NCI-H748 treated with DMSO at 0.1 percent for 48 hours (cell line): ENCODE results near the gene PRSS57.
"Not testable (repeated sequence)": the region's sequence is repeated elsewhere in the genome, so short reads cannot be mapped to it uniquely, and the experiment has no call there.

ENCODE experiments used
- DNase-seq: peaks from one replicate; lab custom pipeline; 2025; lab: John Stamatoyannopoulos, UW

Gene PRSS57

DNA sequence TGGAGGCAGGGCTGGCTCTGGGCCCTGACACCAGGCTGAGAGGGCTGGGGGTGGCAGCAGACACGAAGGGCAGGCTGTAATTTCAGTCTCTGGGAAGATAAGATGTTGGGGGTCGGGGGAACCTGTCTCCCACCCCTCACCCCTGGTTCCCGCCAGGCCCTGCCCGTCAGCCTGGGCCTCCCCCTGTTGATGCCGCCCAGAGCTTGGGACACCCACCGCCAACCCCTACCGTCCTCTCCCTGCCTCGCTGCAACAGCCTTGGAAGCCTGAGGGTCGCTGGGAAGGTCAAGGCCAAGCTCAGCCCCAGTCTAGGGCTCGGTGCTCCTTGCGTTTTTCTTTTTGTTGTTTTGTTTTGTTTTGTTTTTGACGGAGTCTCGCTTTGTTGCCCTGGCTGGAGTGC is 28.0 kb upstream of the PRSS57 start:
- DNase-seq, result no peak

DNA sequence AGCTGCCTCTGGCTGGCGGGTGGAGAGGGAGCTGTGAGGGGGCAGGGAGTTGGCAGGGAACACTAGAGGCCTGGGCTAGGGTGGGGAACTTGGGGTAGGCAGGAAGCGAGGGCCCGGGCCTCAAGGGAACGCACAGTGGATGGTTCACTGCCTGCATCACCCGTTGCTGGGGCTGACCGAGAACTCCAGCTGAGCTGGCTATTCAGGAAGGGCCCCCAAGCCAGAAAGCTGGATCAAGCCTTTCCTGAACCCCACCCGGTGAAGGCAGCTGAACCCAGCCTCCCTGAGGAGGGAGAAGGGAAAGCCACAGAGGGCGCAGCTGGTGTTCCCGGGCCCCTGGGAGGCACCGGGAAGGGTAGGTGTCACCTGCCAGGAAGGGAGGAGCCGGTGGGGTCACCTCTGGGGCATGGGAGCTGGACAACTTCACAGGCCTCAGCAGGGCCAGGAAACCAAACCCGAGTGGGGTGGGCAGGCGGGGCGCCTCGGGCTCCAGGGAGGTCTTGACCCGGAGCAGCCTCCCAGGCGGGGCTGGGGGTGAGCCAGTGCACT is 27.4 kb upstream of the PRSS57 start:
- DNase-seq, result no peak

DNA sequence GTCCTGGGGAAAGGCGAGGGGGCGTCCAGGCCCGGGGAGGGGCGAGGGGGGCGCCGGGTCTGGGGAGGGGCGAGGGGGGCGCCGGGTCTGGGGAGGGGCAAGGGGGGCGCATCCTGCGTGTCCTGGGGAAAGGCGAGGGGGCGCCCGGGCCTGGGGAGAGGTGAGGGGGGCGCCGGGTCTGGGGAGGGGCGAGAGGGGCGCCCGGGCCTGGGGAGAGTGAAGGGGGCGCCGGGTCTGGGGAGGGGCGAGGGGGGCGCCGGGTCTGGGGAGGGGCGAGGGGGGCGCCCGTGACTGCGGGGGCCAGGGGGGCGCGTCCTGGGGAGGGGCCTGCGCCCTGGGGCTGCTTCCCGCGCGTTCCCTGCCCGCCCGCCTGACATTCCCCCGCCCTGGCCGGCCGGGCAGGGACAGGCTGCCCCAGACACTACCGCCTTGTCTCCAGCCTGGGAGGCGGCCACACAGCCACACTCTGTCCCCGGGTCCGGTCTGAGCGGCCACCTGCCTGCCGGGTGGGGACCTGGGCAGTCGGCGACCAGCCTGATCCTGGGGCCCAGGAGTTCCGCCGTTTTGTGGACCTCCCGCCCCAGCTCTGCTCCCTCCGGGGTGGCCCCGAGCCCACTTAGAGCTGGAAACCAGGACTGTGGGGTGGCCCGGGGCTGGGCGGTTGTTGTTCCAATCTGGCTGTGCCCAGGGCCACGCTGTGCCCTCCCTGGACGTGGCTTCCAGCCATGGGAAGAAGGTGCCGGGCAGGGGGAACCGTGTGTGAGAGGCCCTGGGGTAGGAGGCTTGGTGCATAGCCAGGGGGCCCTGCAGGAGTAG is 25.3 kb upstream of the PRSS57 start:
- no peak for DNase-seq

DNA sequence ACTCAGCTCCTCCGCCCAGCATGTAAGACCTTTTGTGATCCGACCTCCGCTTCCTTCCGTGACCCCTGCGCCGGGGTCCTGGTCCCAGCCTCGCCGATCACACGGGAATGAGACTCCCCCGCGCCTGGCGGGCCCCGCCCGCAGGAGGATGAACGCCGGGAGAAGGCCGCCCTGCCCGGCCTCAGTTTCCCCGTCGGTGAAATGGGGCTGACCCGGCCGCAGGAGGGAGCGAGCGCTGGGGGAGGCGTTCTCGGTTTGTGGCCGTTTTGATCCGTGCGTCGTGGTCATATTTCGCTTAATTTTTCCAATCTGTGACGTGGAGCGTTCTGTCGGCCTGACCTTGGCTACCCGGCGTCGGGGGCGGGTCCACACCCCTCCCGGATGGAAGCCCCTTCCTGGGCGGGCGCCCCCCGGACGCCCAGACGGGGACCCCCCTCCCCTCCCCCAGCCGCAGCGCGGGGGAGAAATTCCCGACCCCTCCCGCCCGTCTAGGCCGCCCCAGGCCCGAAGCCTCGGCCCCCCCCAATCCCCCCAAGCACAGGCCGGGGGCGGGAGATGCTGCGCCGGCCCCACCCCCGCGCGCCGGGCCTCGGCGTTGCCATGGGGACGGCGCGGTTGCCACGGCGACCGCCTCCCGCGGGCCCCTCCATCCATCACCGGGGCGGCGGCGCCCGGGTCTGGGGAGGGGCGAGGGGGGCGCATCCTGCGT is 24.5 kb upstream of the PRSS57 start:
- DNase-seq, result peak; percentile 20

DNA sequence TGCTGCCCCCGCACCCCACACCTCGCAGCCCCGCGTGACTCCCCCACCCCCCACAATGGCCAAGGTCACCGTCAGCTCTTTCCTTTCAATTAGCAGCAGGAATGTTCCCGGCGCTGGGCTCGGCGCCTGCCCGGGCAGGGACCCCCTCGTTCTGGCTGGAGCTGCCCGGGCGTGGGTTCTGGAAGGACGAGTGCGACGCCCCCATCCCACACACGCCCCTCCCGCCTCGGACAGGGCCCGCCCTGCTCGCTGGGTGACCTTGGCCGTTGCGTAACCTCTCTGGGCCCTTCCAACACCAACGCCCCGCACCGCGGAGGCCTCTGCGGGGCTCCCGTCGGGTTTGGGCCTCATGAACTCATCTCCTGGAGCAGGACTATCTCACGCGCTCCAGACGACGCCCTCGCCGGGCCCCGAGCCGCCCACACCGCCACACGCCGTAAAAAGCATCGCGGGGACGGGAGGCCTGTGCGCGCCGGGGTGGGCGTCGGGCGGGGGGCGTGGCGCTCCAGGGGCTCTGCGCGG is 23.8 kb upstream of the PRSS57 start:
- no peak for DNase-seq

DNA sequence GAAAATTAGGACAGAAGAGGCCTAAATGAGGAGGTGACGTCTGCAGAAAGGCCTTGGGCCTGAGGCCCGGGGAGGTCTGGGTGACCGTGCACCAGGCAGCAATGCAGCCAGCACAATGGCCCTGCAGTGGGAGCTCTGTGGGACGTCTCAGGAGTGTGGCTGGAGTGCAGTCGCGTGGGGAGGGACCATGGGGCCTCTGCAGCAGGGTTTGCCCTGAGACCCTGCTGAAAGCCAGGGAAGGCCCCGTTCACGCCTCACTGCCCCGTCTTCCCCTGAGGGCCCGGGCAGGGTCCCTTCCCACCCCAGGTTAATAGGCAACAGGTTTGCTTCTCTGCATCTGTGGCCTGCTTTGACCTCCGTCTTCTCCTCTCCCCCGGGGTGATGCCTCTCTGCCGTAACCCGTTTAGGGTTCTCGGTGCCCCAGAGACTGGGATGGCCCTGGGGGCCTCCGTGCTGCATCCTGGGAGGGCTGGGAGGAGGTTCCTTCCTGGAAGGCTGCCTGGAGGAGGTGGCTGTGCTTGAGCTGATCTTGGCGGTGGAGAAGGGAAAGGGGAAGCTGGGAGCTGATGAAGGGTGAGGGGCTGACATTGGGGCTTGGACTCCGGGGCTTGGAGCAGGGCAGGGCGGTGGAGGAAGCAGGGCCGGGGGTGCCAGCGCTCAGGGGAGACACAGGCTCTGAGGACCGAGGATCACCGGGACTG is 23.1 kb upstream of the PRSS57 start:
- no peak for DNase-seq

DNA sequence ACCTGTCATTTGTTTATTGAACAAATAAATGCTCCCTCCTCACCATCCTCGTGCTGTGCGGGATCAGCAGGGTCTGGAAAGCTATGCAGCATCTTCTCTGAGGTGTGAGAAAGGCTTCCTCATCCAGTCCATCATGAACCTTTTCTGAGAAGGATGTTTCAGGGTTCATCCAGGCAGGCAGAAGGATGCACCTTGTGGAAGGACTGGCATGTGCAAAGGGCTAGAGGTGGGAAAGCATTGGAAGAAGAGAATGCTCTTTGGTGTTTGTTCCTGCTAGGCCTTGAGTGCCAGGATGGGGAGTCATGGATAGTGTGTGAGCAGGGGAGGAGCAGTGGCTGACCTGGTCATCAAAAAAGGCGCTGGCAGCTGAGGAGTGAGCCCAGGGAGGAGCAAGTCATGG is 20.1 kb upstream of the PRSS57 start:
- DNase-seq, result no peak

DNA sequence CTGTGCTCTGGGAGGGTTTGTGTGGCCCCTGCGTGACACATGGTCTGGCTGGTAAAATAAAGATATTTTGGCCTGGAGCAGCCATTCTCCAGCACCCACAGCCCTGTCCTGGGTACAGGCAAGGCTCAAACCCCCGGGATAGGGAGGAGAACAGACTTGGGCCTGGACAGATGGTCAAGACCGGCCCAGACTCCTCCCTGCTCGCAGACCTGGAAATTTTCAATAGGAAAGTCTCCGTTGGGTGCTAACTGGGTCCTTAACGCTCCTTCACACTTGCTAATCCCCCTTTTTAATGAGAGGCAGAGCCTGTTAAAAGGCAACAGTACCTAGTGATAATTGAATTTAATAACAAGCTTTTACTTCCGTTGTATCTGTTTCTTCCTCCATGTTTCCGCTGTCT is 16.0 kb upstream of the PRSS57 start:
- DNase-seq, result no peak

DNA sequence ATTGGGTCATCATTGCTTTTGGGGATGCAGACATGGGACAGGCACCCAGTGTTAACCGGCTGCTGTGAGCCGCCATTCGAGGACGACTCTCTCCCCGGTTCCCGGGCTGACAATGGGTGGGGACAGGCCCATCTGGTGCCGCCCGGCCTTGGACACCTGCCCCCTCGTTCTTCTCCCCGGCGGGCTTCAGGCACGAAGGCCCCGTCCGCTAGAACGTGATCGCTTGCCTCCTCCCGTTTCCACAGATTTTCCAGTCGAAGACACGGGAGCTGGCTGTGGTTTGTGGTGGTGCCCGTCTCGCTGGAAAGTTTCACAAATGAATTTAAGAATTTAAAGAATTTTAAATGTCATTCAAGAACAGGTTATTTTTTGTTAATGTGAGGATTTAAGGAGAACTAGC is 15.5 kb upstream of the PRSS57 start:
- no peak for DNase-seq

DNA sequence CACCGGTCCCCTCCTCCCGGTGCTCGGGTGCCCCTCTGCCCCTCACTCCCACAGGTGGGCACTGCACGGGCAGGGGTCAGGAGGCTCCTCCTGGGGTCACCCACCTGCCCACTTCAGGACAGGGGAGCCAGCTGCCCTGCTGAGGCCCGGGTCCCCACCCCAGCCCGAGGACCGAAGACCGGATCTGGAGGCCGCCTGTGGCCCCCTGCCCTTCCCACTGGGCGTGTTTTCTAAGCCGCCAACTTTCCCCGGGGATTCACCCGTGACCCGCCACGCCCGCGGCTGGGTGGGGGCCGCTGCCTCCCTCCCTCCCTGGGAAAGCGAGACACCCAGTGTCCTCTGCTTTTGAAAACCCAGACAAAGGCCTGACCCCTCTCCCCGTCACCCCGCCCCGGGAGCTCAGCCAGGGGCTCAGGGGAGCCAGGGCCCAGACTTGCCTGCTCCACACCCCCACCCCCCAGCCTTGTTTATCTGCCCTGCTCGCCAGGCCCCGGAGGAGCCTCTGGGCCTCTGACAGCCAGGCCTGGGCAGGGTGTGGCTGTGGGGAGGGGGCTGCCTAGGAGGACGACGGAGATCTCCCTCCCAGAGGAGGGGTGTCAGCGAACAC is 14.8 kb upstream of the PRSS57 start:
- DNase-seq, result no peak

DNA sequence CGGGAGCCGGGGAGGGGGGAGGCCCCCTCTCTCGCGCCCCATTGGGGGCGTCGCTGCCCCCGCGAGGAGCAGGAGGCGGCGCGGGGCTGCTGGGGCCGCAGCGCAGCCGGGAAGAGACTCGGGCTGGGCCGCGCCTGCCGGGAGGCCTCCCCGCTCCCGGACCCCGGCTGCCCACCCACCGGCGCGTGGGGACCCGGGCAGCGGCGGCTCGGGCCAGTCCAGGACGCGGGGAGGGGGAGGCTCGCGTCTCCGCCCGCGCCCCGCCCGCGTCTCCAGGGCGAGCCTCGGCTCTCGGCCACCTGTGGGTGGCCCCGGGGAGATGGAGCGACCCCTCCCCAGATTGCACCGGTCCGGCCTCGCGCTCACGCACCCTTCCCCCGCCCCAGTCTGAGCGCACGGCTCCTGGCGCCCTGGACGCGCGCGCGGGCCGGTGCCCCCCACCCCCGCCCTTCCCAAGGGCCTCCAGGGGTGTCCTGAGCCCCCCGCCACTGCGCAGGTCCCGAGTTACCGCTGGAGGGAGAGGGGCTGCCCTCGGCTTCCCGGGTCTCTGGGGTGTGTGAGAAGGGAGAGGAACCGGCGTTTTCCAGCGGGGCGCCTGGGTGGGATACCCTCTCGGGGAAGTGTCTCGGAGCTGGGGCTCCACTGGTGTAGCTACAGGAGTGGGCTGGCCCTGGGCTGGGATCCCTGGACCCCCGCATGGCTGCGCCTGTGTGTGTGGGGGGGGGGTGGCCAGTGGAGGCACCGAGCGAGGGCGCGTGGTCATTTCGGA is 14.1 kb upstream of the PRSS57 start:
- no peak for DNase-seq

DNA sequence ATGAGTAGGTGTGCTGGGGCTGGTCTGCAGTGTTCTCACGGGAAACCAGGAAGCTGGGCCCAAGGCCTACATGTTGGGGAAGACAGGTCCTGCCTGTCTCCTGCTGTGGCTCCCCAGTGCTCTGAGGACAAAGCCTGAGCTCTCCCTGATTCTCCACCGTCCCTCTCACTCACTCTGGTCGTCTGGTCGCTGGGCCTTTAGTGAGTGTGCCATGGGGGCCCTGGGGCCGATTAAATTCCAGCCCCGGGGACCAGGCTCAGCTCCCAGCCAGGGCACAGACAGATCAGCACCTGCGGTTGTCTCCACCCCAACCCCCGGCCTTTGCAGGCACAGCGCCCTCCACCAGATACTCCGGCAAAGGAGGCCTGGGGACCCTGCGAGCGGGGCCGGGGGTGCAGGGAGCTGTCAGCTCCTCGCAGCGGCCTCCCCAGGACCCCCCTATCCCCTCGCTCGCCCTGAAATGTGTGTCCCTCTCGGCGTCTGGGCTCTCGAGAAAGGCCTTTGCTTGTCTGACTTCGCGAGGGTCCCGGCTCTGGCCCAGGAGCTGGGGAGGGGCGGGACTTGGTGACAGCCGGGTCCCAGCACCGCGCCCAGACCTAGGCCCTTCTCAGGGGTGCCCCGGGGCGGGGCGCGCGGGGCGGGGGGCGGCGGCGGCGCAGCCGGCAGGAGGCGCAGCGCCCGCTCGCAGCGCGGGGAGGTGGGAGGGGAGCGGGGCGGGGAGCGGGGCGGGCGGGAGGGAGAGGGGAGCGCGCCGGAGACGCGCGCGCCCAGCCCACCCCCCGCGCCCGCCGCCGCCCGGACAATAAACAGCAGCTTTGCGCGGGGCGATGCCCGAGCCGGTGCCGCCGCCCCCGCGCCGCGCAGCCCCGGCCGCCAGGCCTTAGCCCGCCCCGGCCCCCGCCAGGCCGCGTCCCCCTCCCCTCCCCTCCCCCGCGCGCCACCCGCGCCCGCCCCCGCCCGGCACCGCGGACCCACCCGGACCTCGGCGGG is 13.2 kb upstream of the PRSS57 start, which contains the start of gene PALM:
PALM (plus strand) TSS at position 782 of the 990 bp plus-strand sequence. CDS start 212 bp downstream, outside the sequence.
- DNase-seq, result no peak

DNA sequence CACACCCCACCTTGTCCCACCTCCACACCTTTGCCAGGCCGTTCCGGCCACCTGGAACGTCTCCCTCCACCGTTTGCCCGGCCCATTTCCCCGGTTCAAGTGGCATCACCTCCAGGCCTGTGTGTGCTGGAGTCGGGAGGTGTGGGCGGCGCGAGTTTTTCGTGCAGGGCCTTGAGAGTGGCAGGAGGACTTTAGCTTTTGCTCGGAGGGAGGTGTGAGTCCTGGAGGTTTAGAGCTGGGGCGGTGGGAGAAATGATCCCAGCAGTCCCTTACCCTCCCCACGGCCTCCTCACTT is 9.1 kb upstream of the PRSS57 start:
- DNase-seq, result no peak

DNA sequence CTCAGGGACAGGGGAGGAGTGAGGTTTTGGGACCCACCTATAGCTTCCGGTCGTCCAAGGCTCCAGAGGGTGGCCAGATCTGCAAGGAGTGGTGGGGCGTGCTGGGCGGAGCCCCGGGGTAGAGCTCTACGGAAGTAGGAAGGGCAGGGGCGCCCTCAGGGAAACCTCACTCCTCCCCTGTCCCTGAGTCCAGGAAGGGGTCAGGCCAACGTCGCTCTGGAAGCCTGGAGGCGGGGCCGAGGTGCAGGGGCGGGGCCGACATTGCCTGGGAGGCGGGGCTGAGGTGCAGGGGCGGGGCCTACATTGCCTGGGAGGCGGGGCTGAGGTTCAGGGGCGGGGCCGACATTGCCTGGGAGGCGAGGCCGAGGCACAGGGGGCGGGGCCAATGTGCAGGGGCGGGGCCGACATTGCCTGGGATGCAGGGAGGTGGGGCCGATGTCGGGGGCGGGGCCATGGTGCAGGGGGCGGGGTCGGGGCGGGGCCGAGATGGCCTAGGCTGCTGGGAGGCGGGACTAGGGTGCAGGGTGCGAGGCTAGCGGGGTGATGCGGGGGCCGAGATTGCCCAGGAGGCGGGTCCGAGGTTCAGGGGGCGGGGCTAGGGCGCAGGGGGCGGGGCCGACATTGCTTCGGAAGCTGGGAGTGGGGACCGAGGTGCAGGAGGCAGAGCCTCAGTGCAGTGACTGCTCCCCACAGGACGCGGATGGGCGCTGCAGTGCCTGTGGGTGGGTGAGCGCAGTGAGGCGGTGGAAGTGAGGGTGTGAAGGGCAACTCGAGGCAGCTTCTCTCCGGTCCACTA is 8.6 kb upstream of the PRSS57 start:
- DNase-seq, result no peak

DNA sequence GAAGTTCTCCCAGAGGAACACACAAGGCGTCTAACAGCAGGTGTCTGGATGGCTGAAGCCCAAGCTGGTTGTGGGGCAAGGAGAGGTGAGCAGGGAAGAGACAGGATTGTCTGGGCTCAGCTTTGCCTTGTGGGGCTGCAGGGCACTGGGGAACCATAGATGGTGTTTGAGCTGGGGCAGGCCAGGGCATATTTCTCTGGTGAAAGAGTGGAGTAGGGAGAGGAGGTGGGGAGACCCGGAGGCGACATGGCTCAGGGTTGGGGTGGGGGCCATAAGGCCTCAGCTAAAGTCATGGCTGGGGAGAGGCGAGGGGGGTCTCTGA is 8.0 kb upstream of the PRSS57 start:
- DNase-seq, result no peak

DNA sequence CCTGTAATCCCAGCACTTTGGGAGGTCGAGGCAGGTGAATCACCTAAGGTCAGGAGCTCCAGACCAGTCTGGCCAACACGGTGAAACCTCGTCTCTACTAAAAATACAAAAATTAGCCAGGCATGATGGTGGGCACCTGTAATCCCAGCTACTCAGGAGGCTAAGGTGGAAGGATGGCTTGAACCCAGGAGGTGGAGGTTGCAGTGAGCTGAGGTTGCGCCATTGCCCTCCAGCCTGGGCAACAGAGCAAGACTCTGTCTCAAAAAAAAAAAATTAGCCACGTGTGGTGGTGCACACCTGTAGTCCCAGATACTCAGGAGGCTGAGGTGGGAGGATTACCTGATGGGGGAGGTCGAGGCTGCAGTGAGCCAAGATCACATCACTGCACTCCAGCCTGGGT is 7.6 kb upstream of the PRSS57 start:
- DNase-seq, result not testable (repeated sequence)

DNA sequence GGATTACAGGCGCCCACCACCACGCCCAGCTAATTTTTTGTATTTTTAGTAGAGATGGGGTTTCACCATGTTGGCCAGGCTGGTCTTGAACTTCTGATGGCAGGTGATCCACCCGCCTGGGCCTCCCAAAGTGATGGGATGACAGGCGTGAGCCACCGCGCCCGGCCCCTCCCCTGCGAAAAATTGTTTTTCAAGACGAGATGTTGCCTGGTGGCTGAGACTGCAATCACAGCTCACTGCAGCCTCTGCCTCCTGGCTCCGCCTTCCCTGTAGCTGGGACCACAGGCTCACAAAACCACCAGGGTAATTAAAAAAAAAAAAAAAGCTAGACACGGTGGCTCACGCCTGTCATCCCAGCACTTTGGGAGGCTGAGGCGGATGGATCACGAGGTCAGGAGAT is 4.6 kb upstream of the PRSS57 start:
- not testable (repeated sequence) for DNase-seq

DNA sequence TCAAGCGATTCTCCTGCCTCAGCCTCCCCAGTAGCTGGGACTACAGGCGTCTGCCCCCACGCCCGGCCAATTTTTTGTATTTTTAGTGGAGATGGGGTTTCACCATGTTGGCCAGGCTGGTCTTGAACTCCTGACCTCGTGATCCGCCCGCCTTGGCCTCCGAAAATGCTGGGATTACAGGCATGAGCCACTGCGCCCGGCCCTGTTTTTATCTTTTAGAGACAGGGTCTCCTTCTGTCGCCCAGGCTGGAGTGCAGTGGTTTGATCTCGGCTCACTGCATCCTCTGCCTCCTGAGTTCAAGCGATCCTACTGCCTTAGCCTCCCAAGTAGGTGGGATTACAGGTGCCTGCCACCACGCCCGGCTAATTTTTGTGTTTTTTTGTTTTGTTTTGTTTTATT is 3.3 kb upstream of the PRSS57 start:
- not testable (repeated sequence) for DNase-seq
